Measurements from ENCODE around the gene BPIFB3. TPM values are rescaled to one million over a fixed set of nuclear protein-coding genes. Genes with fewer than 3 reads are reported as not detected.
"Not testable (repeated sequence)": the region's sequence is repeated elsewhere in the genome, so short reads cannot be mapped to it uniquely, and the experiment has no call there.

Gene BPIFB3
- total RNA-seq, 1 experiment from 2014 or later, result not detected

DNA sequence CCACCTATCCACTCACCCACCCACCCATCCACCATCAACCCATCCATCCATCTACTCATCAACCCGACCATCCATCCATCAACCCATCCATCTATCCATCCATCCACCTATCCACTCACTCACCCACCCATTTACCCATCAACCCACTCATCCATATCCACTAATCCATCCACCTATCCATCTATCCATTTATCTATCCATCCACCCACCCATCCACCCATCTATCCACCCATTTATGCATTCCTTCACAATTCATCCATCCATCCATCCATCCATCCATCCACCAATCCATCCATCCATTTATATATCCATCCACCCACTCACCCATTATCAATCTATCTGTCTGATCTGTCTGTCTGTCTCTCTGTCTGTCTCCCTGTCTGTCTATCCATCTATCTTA lies 39.9 kb downstream of the BPIFB3 start:
- TF ChIP-seq SIN3A (IDR thresholded peaks at IDR 0.05; ENCODE audit: borderline replicate concordance, insufficient read depth, low read depth, low read length) (no peak), TCF7L2 (IDR thresholded peaks at IDR 0.05; ENCODE audit: low read depth, low read length) (no peak), POLR2AphosphoS5 (IDR thresholded peaks at IDR 0.05; ENCODE audit: low read depth, low read length) (no peak)
- TF ChIP-seq, protein P1, sequence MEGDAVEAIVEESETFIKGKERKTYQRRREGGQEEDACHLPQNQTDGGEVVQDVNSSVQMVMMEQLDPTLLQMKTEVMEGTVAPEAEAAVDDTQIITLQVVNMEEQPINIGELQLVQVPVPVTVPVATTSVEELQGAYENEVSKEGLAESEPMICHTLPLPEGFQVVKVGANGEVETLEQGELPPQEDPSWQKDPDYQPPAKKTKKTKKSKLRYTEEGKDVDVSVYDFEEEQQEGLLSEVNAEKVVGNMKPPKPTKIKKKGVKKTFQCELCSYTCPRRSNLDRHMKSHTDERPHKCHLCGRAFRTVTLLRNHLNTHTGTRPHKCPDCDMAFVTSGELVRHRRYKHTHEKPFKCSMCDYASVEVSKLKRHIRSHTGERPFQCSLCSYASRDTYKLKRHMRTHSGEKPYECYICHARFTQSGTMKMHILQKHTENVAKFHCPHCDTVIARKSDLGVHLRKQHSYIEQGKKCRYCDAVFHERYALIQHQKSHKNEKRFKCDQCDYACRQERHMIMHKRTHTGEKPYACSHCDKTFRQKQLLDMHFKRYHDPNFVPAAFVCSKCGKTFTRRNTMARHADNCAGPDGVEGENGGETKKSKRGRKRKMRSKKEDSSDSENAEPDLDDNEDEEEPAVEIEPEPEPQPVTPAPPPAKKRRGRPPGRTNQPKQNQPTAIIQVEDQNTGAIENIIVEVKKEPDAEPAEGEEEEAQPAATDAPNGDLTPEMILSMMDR (IDR thresholded peaks at IDR 0.05), result no peak
- TF ChIP-seq, protein P2, sequence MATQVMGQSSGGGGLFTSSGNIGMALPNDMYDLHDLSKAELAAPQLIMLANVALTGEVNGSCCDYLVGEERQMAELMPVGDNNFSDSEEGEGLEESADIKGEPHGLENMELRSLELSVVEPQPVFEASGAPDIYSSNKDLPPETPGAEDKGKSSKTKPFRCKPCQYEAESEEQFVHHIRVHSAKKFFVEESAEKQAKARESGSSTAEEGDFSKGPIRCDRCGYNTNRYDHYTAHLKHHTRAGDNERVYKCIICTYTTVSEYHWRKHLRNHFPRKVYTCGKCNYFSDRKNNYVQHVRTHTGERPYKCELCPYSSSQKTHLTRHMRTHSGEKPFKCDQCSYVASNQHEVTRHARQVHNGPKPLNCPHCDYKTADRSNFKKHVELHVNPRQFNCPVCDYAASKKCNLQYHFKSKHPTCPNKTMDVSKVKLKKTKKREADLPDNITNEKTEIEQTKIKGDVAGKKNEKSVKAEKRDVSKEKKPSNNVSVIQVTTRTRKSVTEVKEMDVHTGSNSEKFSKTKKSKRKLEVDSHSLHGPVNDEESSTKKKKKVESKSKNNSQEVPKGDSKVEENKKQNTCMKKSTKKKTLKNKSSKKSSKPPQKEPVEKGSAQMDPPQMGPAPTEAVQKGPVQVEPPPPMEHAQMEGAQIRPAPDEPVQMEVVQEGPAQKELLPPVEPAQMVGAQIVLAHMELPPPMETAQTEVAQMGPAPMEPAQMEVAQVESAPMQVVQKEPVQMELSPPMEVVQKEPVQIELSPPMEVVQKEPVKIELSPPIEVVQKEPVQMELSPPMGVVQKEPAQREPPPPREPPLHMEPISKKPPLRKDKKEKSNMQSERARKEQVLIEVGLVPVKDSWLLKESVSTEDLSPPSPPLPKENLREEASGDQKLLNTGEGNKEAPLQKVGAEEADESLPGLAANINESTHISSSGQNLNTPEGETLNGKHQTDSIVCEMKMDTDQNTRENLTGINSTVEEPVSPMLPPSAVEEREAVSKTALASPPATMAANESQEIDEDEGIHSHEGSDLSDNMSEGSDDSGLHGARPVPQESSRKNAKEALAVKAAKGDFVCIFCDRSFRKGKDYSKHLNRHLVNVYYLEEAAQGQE (IDR thresholded peaks at IDR 0.05; ENCODE audit: insufficient read depth in 1 of 2, low read depth in 2 of 2, low read length in 1 of 2), result no peak
- intact Hi-C loops (cut with micrococcal nuclease; ENCODE audit: unreplicated experiment), result no loop called here
- ATAC-seq, result no peak
- H3K4me3 ChIP-seq (ENCODE audit: low read depth in 2 of 2, low read length in 2 of 2), result no peak overlapping the region
- no peaks in the 10 kb centered on the region for H3K36me3 ChIP-seq (ENCODE audit: control insufficient read depth, insufficient read depth, low read length)
- DNase-seq (ENCODE audit: low read depth, low spot score), result no peak
- H3K9me3 ChIP-seq (ENCODE audit: control insufficient read depth, insufficient read depth, low read depth, low read length), result no peaks in the 10 kb centered on the region
- in situ Hi-C loops (cut with HindIII; ENCODE audit: low pct_unique_long_range_greater_than_20kb, low sequenced_read_pairs), result no loop called here
- no peak overlapping the region for H3K27ac ChIP-seq (ENCODE audit: low read length)
- BruUV-seq (replicated peaks), result no TSS peak
- ChIA-PET POLR2A (no interaction called here), CTCF (interaction anchor here (0.6 kb wide), 1 partner anchor 52 kb away, joined by 3 read pairs; no protein-coding TSS in a partner anchor)
- no peaks in the 10 kb centered on the region for H3K4me1 ChIP-seq (ENCODE audit: control insufficient read depth, insufficient read depth, low read length)
- H3K27me3 ChIP-seq (ENCODE audit: control insufficient read depth, insufficient read depth, low read length), result no peaks in the 10 kb centered on the region

DNA sequence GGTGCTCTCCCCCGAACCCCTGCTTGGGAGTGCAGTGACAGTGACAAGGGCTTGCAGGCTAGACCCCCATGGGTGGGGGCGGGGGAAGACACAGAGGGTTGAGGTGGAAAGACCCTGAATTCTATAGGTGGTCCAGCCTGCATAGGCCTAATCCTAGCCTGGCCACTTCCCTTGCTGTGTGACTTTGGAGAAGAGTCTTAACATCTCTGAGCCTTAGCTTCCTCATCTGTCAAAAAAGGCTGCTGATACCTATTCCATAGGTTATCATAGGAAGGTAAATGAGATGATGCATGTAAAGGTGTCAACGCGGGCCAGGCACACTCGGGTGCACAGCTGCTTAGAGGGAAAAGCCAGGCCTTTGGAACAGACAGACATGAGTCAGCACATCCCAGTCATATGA lies 41.5 kb downstream of the BPIFB3 start:
- no peak for DNase-seq (ENCODE audit: low read depth, low spot score)
- no peak overlapping the region for H3K4me3 ChIP-seq (ENCODE audit: low read depth in 2 of 2, low read length in 2 of 2)
- intact Hi-C loops (cut with micrococcal nuclease; ENCODE audit: unreplicated experiment), result no loop called here
- no peaks in the 10 kb centered on the region for H3K4me1 ChIP-seq (ENCODE audit: control insufficient read depth, insufficient read depth, low read length)
- H3K9me3 ChIP-seq (ENCODE audit: control insufficient read depth, insufficient read depth, low read depth, low read length), result no peaks in the 10 kb centered on the region
- BruUV-seq (replicated peaks), result no TSS peak
- no peak overlapping the region for H3K27ac ChIP-seq (ENCODE audit: low read length)
- H3K36me3 ChIP-seq (ENCODE audit: control insufficient read depth, insufficient read depth, low read length), result no peaks in the 10 kb centered on the region
- CTCF ChIA-PET, result interaction anchor here (1.4 kb wide), 1 partner anchor 100 kb away, joined by 4 read pairs; no protein-coding TSS in a partner anchor
- in situ Hi-C loops (cut with HindIII; ENCODE audit: low pct_unique_long_range_greater_than_20kb, low sequenced_read_pairs), result no loop called here
- no peak for TF ChIP-seq POLR2AphosphoS5 (IDR thresholded peaks at IDR 0.05; ENCODE audit: low read depth, low read length)
- no peak for TF ChIP-seq SIN3A (IDR thresholded peaks at IDR 0.05; ENCODE audit: borderline replicate concordance, insufficient read depth, low read depth, low read length)
- ATAC-seq, result no peak
- POLR2A ChIA-PET, result no interaction called here
- H3K27me3 ChIP-seq (ENCODE audit: control insufficient read depth, insufficient read depth, low read length), result no peaks in the 10 kb centered on the region

DNA sequence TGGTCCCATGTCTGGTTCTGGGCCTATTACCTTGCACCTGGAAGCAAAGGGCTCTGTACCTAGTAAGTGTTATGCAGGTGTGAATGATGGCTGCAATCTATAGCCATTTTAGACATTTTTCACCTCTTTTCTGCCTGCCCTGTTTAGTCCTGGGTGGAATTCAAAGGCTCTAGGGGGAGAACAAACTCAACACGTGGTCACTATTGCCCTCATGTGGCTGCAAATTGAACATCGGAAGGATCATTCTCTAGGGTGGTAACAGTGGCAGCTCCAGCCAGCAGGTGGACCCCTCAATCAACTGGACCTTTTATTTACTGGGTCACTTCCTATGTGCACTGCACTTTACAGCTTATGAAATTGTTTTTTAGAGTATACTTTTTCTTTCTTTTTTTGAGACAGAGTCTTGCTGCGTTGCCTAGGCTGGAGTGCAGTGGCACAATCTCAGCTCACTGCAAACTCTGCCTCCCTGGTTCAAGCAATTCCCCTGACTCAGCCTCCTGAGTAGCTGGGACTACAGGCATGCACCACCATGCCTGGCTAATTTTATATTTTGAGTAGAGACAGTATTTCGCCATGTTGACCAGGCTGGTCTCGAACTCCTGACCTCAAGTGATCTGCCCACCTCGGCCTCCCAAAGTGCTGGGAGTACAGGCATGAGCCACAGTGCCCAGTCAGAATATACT lies 42.3 kb downstream of the BPIFB3 start:
- H3K27ac ChIP-seq (ENCODE audit: low read length); H3K36me3 ChIP-seq (ENCODE audit: control insufficient read depth, insufficient read depth, low read length); in situ Hi-C loops (cut with HindIII; ENCODE audit: low pct_unique_long_range_greater_than_20kb, low sequenced_read_pairs); H3K4me3 ChIP-seq (ENCODE audit: low read depth in 2 of 2, low read length in 2 of 2); H3K4me1 ChIP-seq (ENCODE audit: control insufficient read depth, insufficient read depth, low read length); H3K9me3 ChIP-seq (ENCODE audit: control insufficient read depth, insufficient read depth, low read depth, low read length); BruUV-seq (replicated peaks); POLR2A ChIA-PET; H3K27me3 ChIP-seq (ENCODE audit: control insufficient read depth, insufficient read depth, low read length): not testable (repeated sequence)
- DNase-seq (ENCODE audit: low read depth, low spot score) (peak; percentile 58), ATAC-seq (peak; percentile 96)
- TF ChIP-seq, protein P1 (IDR thresholded peaks at IDR 0.05), result peak; percentile 95
- CTCF ChIA-PET, result interaction anchor here (0.7 to 1.4 kb wide), 7 partner anchors 29 to 196 kb away, joined by 3 to 12 read pairs (median 4); no protein-coding TSS in a partner anchor
- intact Hi-C loops (cut with micrococcal nuclease; ENCODE audit: unreplicated experiment), result loop anchor here (1.0 to 2.0 kb wide), 3 partner anchors 116 to 195 kb away; no protein-coding TSS in a partner anchor

Measured in Panc1 (cell line).